GM12865 (cell line): ENCODE measurements around the gene TKTL1.
A peak's percentile ranks its signal among the peaks of the same experiment; 100 is the strongest.
"Not testable (repeated sequence)": the region's sequence is repeated elsewhere in the genome, so short reads cannot be mapped to it uniquely, and the experiment has no call there.

Source experiments
- DNase-seq: peaks from one replicate; pipeline ENCODE4 v3.0.0; 2010; ENCODE audit warnings: low read depth
- H3K4me3 ChIP-seq: 2 replicates; pipeline ENCODE4 v1.5.1; 2011; ENCODE audit warnings: mild to moderate bottlenecking, low read depth, low read length, control low read depth
- CTCF ChIP-seq: IDR thresholded peaks from 2 replicates; pipeline ENCODE4 v1.5.1; 2011; ENCODE audit warnings: low read length, control low read depth, low read depth, inconsistent platforms; ENCODE audit not compliant: insufficient read depth; ENCODE audit errors: missing control alignments

TKTL1 gene

GRCh38 chrX:154298312-154298711 is 2.7 kb downstream of the TKTL1 start:
- peak; percentile 35 for DNase-seq
- no peak overlapping the region for H3K4me3 ChIP-seq
- no peak for TF ChIP-seq CTCF

DNA sequence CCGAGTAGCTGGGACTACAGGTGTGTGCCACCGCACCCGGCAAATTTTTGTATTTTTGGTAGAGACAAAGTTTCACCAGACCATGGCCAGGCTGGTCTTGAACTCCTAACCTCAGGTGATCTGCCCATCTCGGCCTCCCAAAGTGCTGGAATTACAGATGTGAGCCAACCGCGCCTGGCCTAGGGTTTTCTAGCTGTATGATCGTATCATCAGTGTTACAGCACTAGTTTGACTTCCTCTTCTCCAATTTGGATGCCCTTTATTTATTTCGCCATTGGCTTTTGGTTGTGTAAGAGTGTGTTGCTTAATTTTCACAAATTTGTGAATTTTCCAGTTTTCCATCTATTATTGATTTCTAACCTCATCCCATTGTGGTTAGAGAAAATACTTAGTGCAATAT is 5.2 kb downstream of the TKTL1 start:
- TF ChIP-seq CTCF, result no peak
- DNase-seq, result no peak
- no peak overlapping the region for H3K4me3 ChIP-seq

DNA sequence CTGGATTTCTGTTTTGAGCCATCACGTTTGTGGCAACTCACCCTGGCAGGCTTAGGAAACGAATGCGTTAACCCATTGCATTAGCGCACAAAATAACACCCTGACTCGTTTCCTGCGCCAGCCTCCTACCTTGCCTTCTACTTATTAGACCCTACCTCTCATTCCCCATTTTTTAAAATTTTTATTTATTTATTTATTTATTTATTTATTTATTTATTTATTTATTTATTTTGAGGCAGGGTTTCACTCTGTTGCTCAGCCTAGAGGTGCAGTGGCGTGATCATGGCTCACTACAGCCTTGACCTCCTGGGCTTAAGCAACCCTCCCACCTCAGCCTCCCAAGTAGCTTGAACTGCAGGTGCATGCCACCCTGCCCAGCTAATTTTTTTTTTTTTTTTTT is 7.4 kb downstream of the TKTL1 start:
- DNase-seq, H3K4me3 ChIP-seq: not testable (repeated sequence)

GRCh38 chrX:154303476-154303875 is 7.9 kb downstream of the TKTL1 start:
- no peak overlapping the region for H3K4me3 ChIP-seq
- no peak for TF ChIP-seq CTCF
- DNase-seq, result no peak

DNA sequence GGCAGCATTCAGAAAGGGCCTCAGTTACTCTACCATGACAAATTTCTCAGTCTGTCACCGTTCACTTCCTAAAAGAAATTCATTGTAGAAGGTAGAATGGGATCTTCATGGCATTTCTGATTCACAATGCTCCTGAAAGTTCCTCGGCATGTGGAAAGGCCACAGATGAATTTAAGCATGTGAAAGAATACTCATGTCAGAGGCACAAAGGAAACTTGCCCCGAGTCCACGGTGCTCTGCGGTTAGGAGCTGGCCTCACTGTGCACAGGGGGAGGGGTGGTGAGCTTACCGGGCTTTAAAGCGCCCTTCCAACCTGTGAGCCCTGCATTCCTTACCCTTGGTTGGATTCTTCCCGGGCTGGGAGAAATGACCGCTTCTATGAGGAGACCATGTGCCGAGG is 9.3 kb downstream of the TKTL1 start:
- TF ChIP-seq CTCF, result no peak
- no peak for DNase-seq
- no peak overlapping the region for H3K4me3 ChIP-seq

GRCh38 chrX:154305541-154306205 is 10.1 kb downstream of the TKTL1 start:
- no peak for TF ChIP-seq CTCF
- DNase-seq, result no peak

GRCh38 chrX:154307202-154307601 is 11.6 kb downstream of the TKTL1 start:
- no peak overlapping the region for H3K4me3 ChIP-seq
- DNase-seq, result no peak
- no peak for TF ChIP-seq CTCF

More at GRCh38 chrX:154305541-154306205, 10.1 kb downstream of the TKTL1 start:
- no peak overlapping the region for H3K4me3 ChIP-seq
